GM21528 (cell line): ENCODE results near the gene KLF17.

Source experiments
- ATAC-seq: cut with Tn5 transposase; IDR thresholded peaks from one replicate; pipeline ENCODE4 v1.9.1; 2021; ENCODE audit warnings: mild to moderate bottlenecking, moderate library complexity; ENCODE audit not compliant: unreplicated experiment, low FRiP score

KLF17 gene

GRCh38 chr1:44146536-44147361 is 28.1 kb downstream of the KLF17 start:
- no peak for ATAC-seq

GRCh38 chr1:44147582-44147981 is 29.0 kb downstream of the KLF17 start:
- no peak for ATAC-seq

- ATAC-seq = no peak
Observed at GRCh38 chr1:44151332-44151731, 32.7 kb downstream of the KLF17 start.

- ATAC-seq = no peak
Observed at GRCh38 chr1:44151808-44152207, 33.2 kb downstream of the KLF17 start.

DNA sequence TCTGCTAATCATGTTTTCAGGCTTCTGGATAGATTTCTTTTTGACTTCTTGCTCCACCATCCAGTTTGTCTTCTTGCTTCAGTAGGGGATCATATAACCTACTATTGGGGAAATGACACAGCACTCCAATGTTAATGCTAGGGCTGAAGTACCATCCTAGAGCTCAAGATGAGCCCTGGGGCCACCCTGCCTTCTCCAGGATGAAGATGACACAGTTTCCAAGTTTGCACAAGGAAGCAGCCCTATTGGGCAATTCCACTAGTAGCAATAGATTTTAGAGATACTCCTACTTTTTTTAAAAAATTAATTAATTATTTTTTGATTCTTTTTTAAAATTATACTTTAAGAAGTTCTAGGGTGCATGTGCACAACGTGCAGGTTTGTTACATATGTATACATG is 34.1 kb downstream of the KLF17 start:
- no peak for ATAC-seq

DNA sequence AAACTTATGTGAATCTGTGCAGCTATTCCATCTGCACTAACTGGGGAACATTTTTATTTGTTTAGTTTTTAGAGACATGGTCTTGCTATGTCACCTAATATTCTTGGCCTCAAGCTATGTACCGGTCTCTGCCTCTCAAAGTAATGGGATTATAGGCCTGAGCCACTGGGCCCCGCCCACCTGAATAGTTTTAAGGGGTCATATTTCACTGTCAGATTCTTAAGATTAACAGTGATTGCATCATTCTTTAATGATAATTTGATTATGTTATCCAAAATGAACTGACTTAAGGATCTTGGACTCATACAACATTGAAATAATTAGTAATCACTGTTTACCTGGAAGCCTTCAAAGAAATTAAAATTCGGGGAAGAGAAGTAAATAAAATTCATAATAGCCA is 35.4 kb downstream of the KLF17 start:
- no peak for ATAC-seq

GRCh38 chr1:44157903-44158302 is 39.3 kb downstream of the KLF17 start:
- ATAC-seq = no peak

DNA sequence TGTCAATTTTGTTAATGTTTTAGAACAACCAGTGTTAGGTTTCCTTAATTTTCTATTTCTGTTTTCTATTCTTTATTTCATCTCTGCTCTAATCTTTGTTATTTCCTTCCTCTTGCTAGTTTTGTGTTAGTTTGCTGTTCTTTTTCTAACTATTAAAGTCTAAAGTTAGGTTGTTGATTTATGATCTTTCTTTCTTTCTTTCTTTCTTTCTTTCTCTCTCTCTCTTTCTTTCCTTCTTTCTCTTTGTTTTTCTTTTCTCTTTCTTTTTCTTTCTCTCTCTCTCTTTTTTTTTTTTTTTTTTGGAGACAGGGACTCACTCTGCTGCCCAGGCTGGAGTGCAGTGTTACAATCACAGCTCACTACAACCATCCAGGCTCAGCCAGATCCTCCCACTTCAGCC is 40.2 kb downstream of the KLF17 start:
- no peak for ATAC-seq

GRCh38 chr1:44161546-44161945 is 42.9 kb downstream of the KLF17 start:
- no peak for ATAC-seq

- ATAC-seq = no peak
Observed at GRCh38 chr1:44168520-44169098, 50.0 kb downstream of the KLF17 start.

DNA sequence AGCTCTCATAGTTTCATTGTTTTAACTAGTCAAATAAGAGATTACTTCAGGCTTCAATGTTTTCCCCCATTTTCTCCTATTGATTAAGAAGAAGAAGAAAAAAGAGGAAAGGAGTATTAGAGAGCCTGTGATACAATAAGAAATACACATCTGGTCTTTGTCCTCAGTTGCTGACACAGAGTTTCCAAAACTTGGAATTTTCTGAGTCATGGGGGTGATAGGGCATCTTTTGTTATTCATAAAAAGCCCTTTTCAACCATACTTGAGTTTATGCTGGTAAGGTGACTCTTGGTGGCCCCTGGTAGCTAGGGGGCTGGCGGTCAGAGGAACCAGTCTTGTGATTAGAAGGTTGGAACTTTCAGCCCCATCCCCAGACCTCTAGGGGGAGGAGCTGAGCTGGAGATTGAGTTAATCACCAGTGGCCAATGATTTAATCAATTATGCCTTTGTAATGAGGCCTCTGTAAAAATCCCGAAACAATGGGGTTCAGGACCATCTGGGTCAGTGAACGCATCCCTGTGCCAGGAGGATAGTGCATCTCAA is 51.7 kb downstream of the KLF17 start:
- no peak for ATAC-seq

GRCh38 chr1:44174630-44175029 is 56.0 kb downstream of the KLF17 start:
- ATAC-seq = no peak
